T-helper 2 cell (primary cell): Measurements from ENCODE around the gene TCIRG1.
A peak's percentile ranks its signal among the peaks of the same experiment; 100 is the strongest.
"Not testable (repeated sequence)": the region's sequence is repeated elsewhere in the genome, so short reads cannot be mapped to it uniquely, and the experiment has no call there.

Experiments used
- DNase-seq, 5 experiments: peaks; one replicate each; pipeline versions ENCODE4 v3.0.0 to v3.0.0-alpha.2; 2012 to 2022
- total RNA-seq, 2 donors: gene quantifications; one replicate each; lab custom pipeline; 2026; lab: John Stamatoyannopoulos, UW

The TCIRG1 gene, protein sequence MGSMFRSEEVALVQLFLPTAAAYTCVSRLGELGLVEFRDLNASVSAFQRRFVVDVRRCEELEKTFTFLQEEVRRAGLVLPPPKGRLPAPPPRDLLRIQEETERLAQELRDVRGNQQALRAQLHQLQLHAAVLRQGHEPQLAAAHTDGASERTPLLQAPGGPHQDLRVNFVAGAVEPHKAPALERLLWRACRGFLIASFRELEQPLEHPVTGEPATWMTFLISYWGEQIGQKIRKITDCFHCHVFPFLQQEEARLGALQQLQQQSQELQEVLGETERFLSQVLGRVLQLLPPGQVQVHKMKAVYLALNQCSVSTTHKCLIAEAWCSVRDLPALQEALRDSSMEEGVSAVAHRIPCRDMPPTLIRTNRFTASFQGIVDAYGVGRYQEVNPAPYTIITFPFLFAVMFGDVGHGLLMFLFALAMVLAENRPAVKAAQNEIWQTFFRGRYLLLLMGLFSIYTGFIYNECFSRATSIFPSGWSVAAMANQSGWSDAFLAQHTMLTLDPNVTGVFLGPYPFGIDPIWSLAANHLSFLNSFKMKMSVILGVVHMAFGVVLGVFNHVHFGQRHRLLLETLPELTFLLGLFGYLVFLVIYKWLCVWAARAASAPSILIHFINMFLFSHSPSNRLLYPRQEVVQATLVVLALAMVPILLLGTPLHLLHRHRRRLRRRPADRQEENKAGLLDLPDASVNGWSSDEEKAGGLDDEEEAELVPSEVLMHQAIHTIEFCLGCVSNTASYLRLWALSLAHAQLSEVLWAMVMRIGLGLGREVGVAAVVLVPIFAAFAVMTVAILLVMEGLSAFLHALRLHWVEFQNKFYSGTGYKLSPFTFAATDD
- total RNA-seq, result 167 to 178 reads per million in 2 donors

- peak; percentile 19 to 69 (median 44) for DNase-seq
Measured at GRCh38 chr11:68038718-68039525, at the start of gene TCIRG1. Gene TCIRG1, plus strand, starts transcription at chr11:68039025. Its CDS starts 2,247 bp downstream, at chr11:68041272.

DNA sequence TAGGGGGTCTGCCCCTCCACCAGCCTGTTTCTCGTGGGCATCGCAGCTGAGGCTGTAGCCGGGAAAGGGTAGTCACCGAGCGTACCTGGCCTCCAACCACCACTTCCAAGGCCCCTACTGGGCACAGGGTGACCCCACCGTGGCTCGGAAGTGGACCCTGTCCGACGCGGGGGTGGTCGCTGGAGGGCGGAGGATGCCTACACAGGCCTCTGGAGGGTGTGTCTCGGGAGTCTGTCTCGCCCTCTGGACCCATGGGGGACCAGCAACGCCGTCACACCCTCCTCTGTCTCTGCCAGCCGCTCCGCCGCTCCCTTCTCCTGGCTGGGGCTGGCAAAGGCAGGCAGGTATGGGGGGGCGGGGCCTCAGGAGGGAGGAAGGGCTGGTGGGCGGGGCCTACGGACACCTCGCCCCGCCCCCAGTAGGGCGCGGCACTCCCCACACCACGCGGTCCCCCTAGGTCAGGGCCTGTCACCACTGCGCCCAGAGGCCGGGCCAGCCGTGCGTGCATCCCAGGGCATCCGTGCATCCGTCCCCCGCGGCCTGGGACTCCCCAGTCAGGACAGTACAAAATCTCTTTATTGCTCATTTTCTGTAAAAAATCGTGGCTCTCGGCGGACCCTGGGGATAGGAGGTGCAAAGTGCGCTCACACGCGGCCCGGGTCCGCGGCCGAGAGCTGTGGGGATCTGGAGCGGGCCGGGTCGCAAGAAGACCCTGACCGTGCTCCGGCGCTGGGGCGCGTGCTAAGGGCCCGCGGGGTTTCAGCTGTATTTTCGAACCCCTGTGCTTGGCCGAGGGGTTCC, 48.1 kb upstream of the TCIRG1 start:
- not testable (repeated sequence) for DNase-seq

GRCh38 chr11:67991347-67992121, 47.3 kb upstream of the TCIRG1 start:
- DNase-seq, result not testable (repeated sequence)

DNA sequence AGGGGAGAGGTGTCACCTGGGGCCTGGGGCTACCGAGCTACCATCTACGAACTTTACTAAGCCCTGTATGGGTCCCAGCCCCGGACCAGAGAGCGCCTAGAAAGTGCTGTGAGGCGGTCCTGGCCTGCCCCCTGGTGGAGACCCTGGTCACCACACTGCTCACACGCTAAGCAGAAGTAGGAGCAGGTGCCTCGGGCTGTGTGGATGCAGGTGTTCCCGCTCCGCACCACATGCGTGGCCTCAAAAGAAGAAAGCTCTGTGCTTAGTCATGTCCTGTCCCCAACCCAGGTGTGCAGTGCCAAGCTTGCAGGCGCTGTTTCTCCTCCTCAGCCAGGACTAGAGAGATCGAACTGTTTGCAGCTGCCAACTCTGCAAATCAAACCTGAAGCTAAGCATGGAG, 45.0 kb upstream of the TCIRG1 start:
- peak in 2 of 5 experiments; percentile 17 to 50 for DNase-seq

- not testable (repeated sequence) for DNase-seq
Measured at GRCh38 chr11:67994387-67994786, 44.4 kb upstream of the TCIRG1 start.

- DNase-seq, result not testable (repeated sequence)
Measured at GRCh38 chr11:67995129-67995528, 43.7 kb upstream of the TCIRG1 start.

GRCh38 chr11:67995579-67995978, 43.2 kb upstream of the TCIRG1 start:
- DNase-seq, result not testable (repeated sequence)

DNA sequence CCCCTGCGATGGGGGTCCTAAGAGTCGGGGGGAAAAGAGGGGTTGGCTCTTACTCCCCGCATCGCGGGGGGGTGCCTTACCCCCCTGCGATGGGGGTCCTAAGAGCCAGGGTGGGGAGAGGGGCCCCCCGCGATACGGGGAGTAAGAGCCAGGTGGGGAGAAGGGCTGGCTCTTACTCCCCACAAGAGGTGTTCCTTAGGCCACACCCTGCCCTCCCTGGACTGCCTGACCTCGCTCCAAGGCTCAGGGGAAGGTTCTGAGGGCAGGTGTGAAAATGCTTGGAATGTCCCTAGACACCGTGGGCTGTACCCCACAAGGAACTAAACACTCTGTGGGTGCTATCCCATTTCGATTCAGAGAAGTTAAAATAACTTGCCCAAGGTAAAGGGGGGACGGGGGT, 42.8 kb upstream of the TCIRG1 start:
- DNase-seq, result no peak

DNA sequence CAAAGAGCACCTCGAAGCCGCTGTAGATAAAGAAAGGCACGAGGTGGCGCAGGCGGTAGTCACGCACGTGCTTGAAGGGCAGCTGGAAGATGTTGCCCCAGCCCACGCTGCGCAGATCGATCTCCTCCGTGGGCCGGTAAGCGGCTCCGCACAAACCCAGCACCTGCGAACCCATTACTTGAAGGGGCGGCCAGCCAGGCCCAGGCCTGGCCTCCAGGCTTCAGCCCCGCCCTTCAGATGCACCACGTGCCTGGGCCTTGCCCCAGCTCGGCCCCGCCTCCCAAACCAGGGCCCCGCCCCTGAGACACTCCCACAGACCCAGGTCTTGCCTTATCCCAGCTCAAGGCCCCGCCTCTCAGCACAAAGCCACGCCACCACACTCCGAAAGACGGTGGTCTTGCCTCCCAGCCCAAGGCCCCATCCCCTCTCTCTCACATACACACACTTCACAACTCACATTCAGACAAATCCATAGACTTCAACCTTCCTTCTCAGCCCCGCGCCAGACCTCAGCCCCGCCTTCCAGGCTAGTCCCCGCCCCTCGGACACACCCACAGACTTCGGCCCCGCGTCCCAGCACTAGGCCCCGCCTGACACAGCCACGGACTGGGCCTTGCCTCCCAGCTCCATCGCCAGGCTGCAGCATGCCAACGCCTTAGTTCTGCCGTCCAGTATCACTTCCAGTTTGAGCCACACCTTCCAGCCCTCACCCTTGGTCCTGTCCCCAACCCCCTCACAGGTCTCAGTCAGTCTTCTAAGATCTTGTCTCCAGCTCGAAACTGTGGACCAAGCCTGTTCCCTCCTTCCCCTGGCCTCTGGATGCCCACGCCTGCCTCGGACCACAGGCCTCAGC, 42.0 kb upstream of the TCIRG1 start:
- DNase-seq, result peak in 1 of 5 experiments; percentile 35

GRCh38 chr11:67997475-67997921, 41.3 kb upstream of the TCIRG1 start:
- DNase-seq, result no peak

GRCh38 chr11:67998150-67999045, 40.4 kb upstream of the TCIRG1 start:
- peak in 1 of 5 experiments; percentile 62 for DNase-seq

DNA sequence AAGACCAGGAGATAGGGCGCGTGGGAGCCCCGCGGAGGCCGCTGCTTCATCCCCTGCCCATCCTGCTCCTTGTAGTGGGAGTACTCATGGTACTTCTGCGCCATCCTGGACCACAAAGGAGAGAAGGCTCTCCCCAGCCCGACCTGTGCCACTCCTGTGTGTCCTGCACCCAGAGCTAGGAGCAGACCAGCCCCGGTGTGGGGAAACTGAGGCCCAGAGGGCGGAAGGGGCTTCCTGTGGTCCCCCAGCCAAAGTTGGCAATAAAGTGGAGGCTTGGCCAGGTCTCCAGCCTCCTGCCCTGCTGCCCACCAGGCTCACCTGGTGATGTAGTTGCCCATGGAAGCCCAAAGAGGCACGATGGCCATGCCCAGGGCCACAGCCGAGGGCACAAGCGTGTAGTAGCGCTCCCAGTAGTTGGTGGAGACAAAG, 39.6 kb upstream of the TCIRG1 start:
- DNase-seq, result no peak

- no peak for DNase-seq
Measured at GRCh38 chr11:67999704-68000103, 39.1 kb upstream of the TCIRG1 start.

DNA sequence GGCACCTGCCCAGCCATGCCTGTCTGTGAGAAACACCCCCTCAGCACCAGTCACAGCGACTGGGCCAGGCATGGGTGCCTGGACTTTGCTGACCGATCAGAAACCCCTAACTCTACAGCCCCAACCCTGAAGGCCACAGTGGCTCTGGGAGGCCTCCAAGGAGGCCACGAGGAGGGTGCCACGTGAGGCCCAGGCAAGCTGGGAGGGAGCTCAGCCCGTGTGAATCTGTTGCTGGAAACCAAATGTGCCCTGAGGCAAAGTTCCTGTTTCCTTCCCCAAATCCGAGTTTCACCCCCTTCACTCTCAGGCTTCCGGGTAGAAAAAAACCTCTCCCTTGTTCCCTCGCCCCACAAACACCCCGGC, 36.3 kb upstream of the TCIRG1 start:
- DNase-seq, result no peak

DNA sequence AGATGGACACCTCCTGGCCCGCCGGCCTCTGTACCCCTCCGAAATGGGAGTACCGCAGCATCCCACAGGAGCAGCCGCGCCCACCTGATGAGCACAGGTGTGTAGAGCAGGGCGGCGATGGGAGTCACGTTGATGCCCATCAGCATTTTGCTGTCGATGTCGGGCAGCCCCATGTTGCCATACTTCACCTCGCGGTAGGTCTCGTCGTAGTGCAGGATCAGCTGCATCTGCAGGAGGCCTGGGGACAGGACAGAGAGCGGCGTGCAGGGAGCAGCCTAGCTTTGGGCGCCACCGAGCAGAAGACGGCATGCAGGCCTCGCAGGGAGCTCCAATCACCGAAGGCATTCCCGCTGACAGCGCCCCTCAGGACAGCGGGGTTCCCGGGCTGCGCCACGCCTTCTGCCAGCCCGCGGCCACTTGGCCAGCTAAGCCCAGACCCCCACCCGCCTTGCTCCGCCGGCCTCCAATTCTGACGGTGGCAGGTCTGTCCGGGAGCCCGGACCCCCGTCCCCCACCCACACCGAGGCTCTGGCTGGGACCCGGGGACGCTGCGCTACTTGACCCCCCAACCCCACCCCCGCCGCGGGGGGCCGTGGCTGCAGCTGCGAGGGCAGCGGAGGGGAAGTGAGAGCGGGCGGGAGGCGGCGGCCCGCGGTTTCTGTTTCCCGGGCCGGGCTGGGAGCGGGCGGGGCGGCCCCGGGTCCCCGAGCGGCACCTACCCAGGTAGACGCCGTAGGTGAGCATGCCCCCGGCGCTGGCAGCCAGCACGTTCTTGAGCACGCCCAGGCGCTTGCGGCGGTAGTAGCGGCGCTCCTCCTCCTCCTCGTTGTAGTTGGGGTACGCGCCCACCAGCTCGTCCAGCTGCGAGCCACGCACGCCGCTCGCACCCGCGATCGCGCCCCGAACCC, 35.6 kb upstream of the TCIRG1 start:
- peak; percentile 21 to 63 (median 48) for DNase-seq

DNA sequence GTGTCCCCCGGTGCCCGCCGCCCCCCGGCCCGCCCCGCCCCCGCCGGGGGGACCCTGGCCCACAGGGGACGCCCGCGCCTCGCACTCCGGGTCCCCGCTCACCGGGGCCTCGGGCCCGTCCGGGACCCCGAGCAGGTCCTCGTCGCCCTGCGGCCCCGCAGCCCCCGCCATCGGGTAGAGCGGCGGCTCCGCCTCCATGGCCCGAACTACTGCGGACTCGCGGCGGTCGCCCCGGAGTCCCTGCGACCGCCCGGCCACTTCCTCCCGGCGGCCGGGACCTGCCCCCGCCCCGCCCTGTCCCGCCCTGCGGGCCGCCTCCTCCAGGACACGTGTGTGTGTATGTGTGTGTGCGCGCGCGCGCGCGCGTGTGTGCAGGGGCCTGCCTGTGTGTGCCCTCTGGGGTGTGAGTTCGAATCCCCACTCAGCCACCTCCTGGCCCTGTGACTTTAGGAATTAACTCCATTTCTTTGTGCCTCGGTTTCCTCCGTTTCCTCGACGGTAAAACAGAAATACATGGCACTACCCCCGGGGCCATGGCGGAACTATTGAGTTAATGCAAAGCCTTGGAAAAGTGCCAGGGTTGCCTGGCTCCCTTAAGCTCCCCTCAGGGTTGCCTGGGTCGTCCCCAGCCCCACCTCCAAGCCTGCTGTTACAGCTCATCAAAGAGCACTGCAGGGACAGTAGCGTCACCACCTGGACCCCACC, 34.8 kb upstream of the TCIRG1 start, which contains the start of gene UNC93B1:
TSS of gene UNC93B1 (minus strand) at position 252 of the 705 bp plus-strand sequence. CDS start at position 198, 54 bp downstream.
- DNase-seq, result peak; percentile 51 to 90 (median 67)
